Endothelial cell of umbilical vein (primary cell): ENCODE results near the gene CTBP2.

Source experiments
- EZH2 ChIP-seq: IDR thresholded peaks from 2 replicates; pipeline ENCODE4 v1.6.1; 2012; ENCODE audit warnings: borderline replicate concordance, low read depth, mild to moderate bottlenecking, moderate library complexity, low read length, inconsistent platforms; ENCODE audit not compliant: severe bottlenecking
- FOS ChIP-seq: IDR thresholded peaks from 2 replicates; pipeline ENCODE4 v1.6.1; 2011; ENCODE audit warnings: mild to moderate bottlenecking, low read length, moderate library complexity, borderline replicate concordance; ENCODE audit not compliant: insufficient read depth
- GATA2 ChIP-seq: IDR thresholded peaks from 2 replicates; pipeline ENCODE4 v1.7.0; 2011; ENCODE audit warnings: low read depth, mild to moderate bottlenecking, moderate library complexity, mixed read lengths, low read length; ENCODE audit not compliant: insufficient read length, insufficient read depth
- JUN ChIP-seq: IDR thresholded peaks from 2 replicates; pipeline ENCODE4 v1.6.1; 2011; ENCODE audit warnings: borderline replicate concordance, low read depth; ENCODE audit not compliant: insufficient read length, insufficient read depth
- MYC ChIP-seq: IDR thresholded peaks from one replicate; pipeline ENCODE4 v1.6.1; 2011; ENCODE audit warnings: mild to moderate bottlenecking, low read depth, low read length
- POLR2A ChIP-seq: IDR thresholded peaks from 2 replicates; pipeline ENCODE4 v1.6.1; 2012; ENCODE audit warnings: low read depth, mild to moderate bottlenecking, control low read depth, low read length
- POLR2AphosphoS5 ChIP-seq: IDR thresholded peaks from 2 replicates; pipeline ENCODE4 v1.6.1; 2012; ENCODE audit warnings: low read depth, mild to moderate bottlenecking, control low read depth, low read length, moderate library complexity; ENCODE audit not compliant: insufficient read depth
- TF ChIP-seq, protein P1 (sequence below), 2 donors: IDR thresholded peaks; 1 replicate in 1 of 2; 2 replicates in 1 of 2; pipeline ENCODE4 v1.5.1; 2011; ENCODE audit warnings: low read length in 2 of 2, mild to moderate bottlenecking in 2 of 2, moderate library complexity in 2 of 2, control low read depth in 1 of 2, inconsistent platforms in 1 of 2, low read depth in 1 of 2; ENCODE audit not compliant: insufficient read depth in 1 of 2; ENCODE audit errors: extremely low read depth in 1 of 2
- TF ChIP-seq, protein P2 (sequence below): IDR thresholded peaks from 2 replicates; pipeline ENCODE4 v1.6.1; 2011; ENCODE audit not compliant: insufficient read depth, insufficient read length

DNA sequence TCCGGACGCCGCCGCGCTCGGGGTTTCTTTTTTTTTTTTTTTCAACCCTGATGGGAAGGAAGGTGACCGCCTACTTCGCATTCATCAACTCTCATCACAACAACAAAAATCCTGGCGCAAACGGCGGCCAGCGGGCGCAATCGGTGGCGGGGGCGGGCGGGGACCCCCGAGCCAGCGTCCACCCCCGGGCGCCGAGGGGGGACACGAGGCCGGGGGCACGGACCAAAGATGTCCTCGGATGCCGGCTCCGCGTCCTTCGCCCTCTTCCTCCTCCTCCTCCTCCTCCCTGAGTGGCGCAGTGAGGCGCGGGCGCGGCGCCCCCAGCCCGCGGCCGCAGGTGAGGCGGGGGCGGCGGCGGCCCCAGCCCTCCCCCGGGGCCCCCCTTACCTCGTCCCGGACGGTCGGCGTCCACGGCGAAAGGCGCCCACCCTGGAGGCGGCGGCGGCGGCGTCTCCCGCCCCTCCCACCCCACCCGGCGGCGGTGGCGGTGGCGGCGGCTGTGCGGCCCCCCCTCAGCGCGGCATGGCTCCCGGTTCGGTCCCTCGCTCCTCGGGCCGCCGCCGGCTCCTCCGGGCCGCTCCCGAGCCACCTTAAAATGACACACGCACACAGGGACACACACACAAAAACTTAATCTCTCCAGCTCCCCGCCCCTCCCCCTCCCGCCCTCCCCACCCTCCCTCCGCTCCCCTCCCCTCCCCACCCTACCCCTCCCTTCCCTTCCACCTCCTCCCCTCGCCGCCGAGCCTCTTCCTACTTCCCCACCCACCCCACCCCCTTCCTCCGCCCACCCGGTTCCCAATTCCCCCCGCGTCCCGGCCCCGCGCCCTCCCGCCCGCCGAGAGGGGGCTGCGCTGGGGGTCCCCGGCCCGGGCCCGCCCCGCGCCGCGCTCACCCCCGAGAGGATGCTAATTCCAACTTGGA is at the start of gene CTBP2:
- TF ChIP-seq, protein P1, sequence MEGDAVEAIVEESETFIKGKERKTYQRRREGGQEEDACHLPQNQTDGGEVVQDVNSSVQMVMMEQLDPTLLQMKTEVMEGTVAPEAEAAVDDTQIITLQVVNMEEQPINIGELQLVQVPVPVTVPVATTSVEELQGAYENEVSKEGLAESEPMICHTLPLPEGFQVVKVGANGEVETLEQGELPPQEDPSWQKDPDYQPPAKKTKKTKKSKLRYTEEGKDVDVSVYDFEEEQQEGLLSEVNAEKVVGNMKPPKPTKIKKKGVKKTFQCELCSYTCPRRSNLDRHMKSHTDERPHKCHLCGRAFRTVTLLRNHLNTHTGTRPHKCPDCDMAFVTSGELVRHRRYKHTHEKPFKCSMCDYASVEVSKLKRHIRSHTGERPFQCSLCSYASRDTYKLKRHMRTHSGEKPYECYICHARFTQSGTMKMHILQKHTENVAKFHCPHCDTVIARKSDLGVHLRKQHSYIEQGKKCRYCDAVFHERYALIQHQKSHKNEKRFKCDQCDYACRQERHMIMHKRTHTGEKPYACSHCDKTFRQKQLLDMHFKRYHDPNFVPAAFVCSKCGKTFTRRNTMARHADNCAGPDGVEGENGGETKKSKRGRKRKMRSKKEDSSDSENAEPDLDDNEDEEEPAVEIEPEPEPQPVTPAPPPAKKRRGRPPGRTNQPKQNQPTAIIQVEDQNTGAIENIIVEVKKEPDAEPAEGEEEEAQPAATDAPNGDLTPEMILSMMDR (IDR thresholded peaks at IDR 0.05; ENCODE audit: extremely low read depth in 1 of 2, insufficient read depth in 1 of 2, low read depth in 1 of 2, low read length in 2 of 2), result no peak
- no peak for TF ChIP-seq POLR2A
- TF ChIP-seq, protein P2, sequence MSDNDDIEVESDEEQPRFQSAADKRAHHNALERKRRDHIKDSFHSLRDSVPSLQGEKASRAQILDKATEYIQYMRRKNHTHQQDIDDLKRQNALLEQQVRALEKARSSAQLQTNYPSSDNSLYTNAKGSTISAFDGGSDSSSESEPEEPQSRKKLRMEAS, result no peak
- no peak for TF ChIP-seq JUN
- TF ChIP-seq POLR2AphosphoS5, result no peak
- no peak for TF ChIP-seq EZH2
- TF ChIP-seq FOS, result no peak
- no peak for TF ChIP-seq GATA2
- no peak for TF ChIP-seq MYC
